CD14-positive monocyte (primary cell): ENCODE measurements around the gene CHST3. TPM values are rescaled to one million over a fixed set of nuclear protein-coding genes. Genes with fewer than 3 reads are reported as not detected.

Experiments
- DNase-seq, 3 donors: peaks; one replicate each; pipeline ENCODE4 v3.0.0-alpha.2; 2011 to 2022
- H2AFZ ChIP-seq: 2 replicates; pipeline ENCODE4 v1.6.0; 2012; ENCODE audit warnings: mild to moderate bottlenecking, low read depth, low read length, inconsistent platforms; ENCODE audit not compliant: insufficient read depth, poor library complexity, severe bottlenecking
- H3K27ac ChIP-seq, 2 donors: 1 replicate in 1 of 2; 2 replicates in 1 of 2; pipeline ENCODE4 v1.5.1; 2012 to 2013; ENCODE audit warnings: low read length in 2 of 2, control low read depth in 1 of 2, inconsistent platforms in 1 of 2, low read depth in 1 of 2, mild to moderate bottlenecking in 1 of 2
- H3K27me3 ChIP-seq, 2 donors: one replicate each; pipeline versions ENCODE4 v1.6.0 to v1.6.1; 2011 to 2013; ENCODE audit warnings: low read length in 2 of 2; ENCODE audit not compliant: control insufficient read depth in 2 of 2, insufficient read depth in 2 of 2
- H3K36me3 ChIP-seq, 2 donors: replicated peaks in 1 of 2; 1 replicate in 1 of 2; 2 replicates in 1 of 2; pipeline versions ENCODE4 v1.5.1 to v1.6.1; 2012 to 2013; ENCODE audit warnings: low read length in 2 of 2, control low read depth in 1 of 2, inconsistent platforms in 1 of 2, mild to moderate bottlenecking in 1 of 2; ENCODE audit not compliant: insufficient read depth in 2 of 2, control insufficient read depth in 1 of 2
- H3K4me1 ChIP-seq, 2 donors: 1 replicate in 1 of 2; 2 replicates in 1 of 2; pipeline versions ENCODE4 v1.5.1 to v1.6.1; 2012 to 2013; ENCODE audit warnings: low read length in 2 of 2, control low read depth in 1 of 2, inconsistent platforms in 1 of 2, mild to moderate bottlenecking in 1 of 2, moderate library complexity in 1 of 2; ENCODE audit not compliant: insufficient read depth in 2 of 2, control insufficient read depth in 1 of 2
- H3K4me2 ChIP-seq: replicated peaks from 2 replicates; pipeline ENCODE3; 2012; ENCODE audit warnings: low read length, moderate library complexity, mild to moderate bottlenecking; ENCODE audit not compliant: poor library complexity, severe bottlenecking; ENCODE audit errors: extremely low read depth
- H3K4me3 ChIP-seq, 3 experiments: fragments of 200-600 bp in 1 of 3; sonication (generic) in 1 of 3; replicated peaks in 1 of 3; 1 replicate in 2 of 3; 2 replicates in 1 of 3; pipeline ENCODE4 v1.5.1; 2011 to 2013; ENCODE audit warnings: low read length in 3 of 3, mild to moderate bottlenecking in 3 of 3, control low read depth in 2 of 3, low read depth in 2 of 3, inconsistent platforms in 1 of 3, moderate library complexity in 1 of 3
- H3K79me2 ChIP-seq: 2 replicates; pipeline ENCODE4 v1.6.0; 2012; ENCODE audit warnings: mild to moderate bottlenecking, control low read depth, inconsistent platforms, low read length, moderate library complexity; ENCODE audit not compliant: insufficient read depth
- H3K9ac ChIP-seq: 2 replicates; pipeline ENCODE4 v1.6.0; 2017; ENCODE audit warnings: low read length, mild to moderate bottlenecking; ENCODE audit not compliant: insufficient read depth, poor library complexity, severe bottlenecking
- H3K9me3 ChIP-seq, 2 donors: replicated peaks in 1 of 2; 1 replicate in 1 of 2; 2 replicates in 1 of 2; pipeline versions ENCODE4 v1.5.1 to v1.6.1; 2012 to 2013; ENCODE audit warnings: low read length in 2 of 2, control low read depth in 1 of 2; ENCODE audit not compliant: control insufficient read depth in 1 of 2, insufficient read depth in 1 of 2
- H4K20me1 ChIP-seq: 2 replicates; pipeline ENCODE4 v1.6.0; 2012; ENCODE audit warnings: mild to moderate bottlenecking, low read length, control low read depth, moderate library complexity; ENCODE audit not compliant: insufficient read depth
- H3K27ac Mint-ChIP-seq, 7 donors: one replicate each; pipeline ENCODE4 v1.8.0; 2020; ENCODE audit warnings: mild to moderate bottlenecking in 7 of 7, mixed read lengths in 7 of 7, moderate library complexity in 6 of 7, inconsistent platforms in 2 of 7
- H3K27me3 Mint-ChIP-seq, 3 donors: one replicate each; pipeline ENCODE4 v1.8.0; 2021 to 2022; ENCODE audit warnings: low read depth in 3 of 3, mild to moderate bottlenecking in 3 of 3, mixed read lengths in 3 of 3, moderate library complexity in 3 of 3, inconsistent platforms in 1 of 3
- H3K36me3 Mint-ChIP-seq, 2 donors: one replicate each; pipeline ENCODE4 v1.8.0; 2020; ENCODE audit warnings: mixed read lengths in 2 of 2, inconsistent platforms in 1 of 2, mild to moderate bottlenecking in 1 of 2
- H3K4me1 Mint-ChIP-seq: one replicate; pipeline ENCODE4 v1.8.0; 2020; ENCODE audit warnings: mild to moderate bottlenecking, mixed read lengths
- H3K4me3 Mint-ChIP-seq, 2 donors: one replicate each; pipeline ENCODE4 v1.8.0; 2020; ENCODE audit warnings: mild to moderate bottlenecking in 2 of 2, mixed read lengths in 2 of 2, moderate library complexity in 1 of 2
- H3K9me3 Mint-ChIP-seq, 7 donors: one replicate each; pipeline ENCODE4 v1.8.0; 2020 to 2022; ENCODE audit warnings: mixed read lengths in 7 of 7, mild to moderate bottlenecking in 6 of 7, moderate library complexity in 6 of 7, inconsistent platforms in 2 of 7
- WGBS: methylation state at CpG from one replicate; pipeline ENCODE4 v1.1.5; 2013; ENCODE audit warnings: missing lambda C conversion rate; ENCODE audit not compliant: insufficient coverage; 5-methylcytosine and 5-hydroxymethylcytosine counted together
- intact Hi-C, 2 donors: fragments of 100-400 bp; cut with micrococcal nuclease; formaldehyde crosslinking; loops; one replicate each; pipeline versions ENCODE4 v1.15.0 to v1.15.1; 2023
- polyA plus RNA-seq, 3 donors: library from polyadenylated mRNA; depleted of rRNA in 1 of 3; unstranded in 2 of 3; stranded (reverse) in 1 of 3; fragments of 300-500 nt in 2 of 3; fragments of >200 nt in 1 of 3; fragmentation: Illumina TruSeq in 2 of 3; gene quantifications; 1 replicate in 2 of 3; 2 replicates in 1 of 3; pipeline ENCODE4 v1.2.3, GENCODE V29; 2012 to 2021
- TF ChIP-seq, protein P1 (sequence below): fragments of 200-600 bp; IDR thresholded peaks from one replicate; pipeline ENCODE4 v1.8.0; 2022; ENCODE audit warnings: antibody characterized with exemption, mild to moderate bottlenecking

CHST3 gene
- polyA plus RNA-seq, 3 donors, result not detected

DNA sequence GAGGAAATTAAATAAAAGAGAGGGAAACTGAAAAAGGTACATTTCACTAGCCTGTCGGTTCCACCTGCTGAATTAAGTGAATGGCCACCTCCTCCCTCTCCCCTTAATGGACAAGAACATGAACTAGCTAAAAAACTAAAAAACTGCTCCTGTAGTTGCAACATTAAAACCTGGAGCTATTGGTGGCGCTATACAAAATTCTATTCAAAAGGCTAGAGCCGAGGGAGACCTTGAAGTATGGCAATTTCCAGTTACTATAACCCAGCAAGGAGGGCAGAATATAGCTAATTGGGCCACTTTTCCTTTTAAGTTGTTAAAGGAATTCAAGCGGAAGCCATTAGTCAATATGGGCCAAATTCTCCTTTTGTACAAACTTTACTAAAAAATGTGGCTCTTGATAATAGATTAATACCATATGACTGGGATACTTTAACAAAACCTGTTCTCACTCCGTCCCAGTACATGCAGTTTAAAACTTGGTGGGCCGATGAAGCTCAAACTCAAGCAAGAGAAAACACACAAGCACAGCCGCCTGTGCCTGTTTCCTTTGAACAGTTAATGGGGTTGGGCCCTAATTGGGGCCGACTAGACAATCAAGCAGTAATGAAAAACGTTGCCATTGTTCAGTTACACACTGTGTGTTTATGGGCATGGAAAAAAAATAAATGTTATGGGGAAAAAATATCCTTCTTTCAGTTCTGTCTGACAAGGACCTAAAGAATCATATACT, 6.5 kb upstream of the CHST3 start:
- H3K4me3 ChIP-seq, result no peak overlapping the region
- H3K27ac Mint-ChIP-seq, result no peak overlapping the region
- H3K27ac ChIP-seq, result no peak overlapping the region
- H3K27me3 Mint-ChIP-seq, result peaks cover 29 to 37% (median 33%) of the 10 kb centered on the region in 3 donors
- H3K9ac ChIP-seq, result no peak overlapping the region
- H3K4me1 Mint-ChIP-seq, result no peaks in the 10 kb centered on the region
- 85% methylated on average over 4 of the region's 9 CpGs for WGBS
- DNase-seq, result no peak
- H2AFZ ChIP-seq, result no peak overlapping the region
- H3K27me3 ChIP-seq, result peaks cover 22 to 37% of the 10 kb centered on the region in 2 donors
- H4K20me1 ChIP-seq, result no peaks in the 10 kb centered on the region
- intact Hi-C loops, result no loop called here
- peaks cover 4 to 28% (median 14%) of the 10 kb centered on the region in 7 donors for H3K9me3 Mint-ChIP-seq
- TF ChIP-seq, protein P1, sequence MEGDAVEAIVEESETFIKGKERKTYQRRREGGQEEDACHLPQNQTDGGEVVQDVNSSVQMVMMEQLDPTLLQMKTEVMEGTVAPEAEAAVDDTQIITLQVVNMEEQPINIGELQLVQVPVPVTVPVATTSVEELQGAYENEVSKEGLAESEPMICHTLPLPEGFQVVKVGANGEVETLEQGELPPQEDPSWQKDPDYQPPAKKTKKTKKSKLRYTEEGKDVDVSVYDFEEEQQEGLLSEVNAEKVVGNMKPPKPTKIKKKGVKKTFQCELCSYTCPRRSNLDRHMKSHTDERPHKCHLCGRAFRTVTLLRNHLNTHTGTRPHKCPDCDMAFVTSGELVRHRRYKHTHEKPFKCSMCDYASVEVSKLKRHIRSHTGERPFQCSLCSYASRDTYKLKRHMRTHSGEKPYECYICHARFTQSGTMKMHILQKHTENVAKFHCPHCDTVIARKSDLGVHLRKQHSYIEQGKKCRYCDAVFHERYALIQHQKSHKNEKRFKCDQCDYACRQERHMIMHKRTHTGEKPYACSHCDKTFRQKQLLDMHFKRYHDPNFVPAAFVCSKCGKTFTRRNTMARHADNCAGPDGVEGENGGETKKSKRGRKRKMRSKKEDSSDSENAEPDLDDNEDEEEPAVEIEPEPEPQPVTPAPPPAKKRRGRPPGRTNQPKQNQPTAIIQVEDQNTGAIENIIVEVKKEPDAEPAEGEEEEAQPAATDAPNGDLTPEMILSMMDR, result no peak
- no peaks in the 10 kb centered on the region for H3K36me3 ChIP-seq
- peaks cover 0 to 4% of the 10 kb centered on the region in 2 donors for H3K36me3 Mint-ChIP-seq
- no peaks in the 10 kb centered on the region for H3K79me2 ChIP-seq
- no peaks in the 10 kb centered on the region for H3K4me1 ChIP-seq
- no peak overlapping the region for H3K4me2 ChIP-seq
- H3K4me3 Mint-ChIP-seq, result no peak overlapping the region
- peaks cover 19 to 38% of the 10 kb centered on the region in 2 donors for H3K9me3 ChIP-seq

DNA sequence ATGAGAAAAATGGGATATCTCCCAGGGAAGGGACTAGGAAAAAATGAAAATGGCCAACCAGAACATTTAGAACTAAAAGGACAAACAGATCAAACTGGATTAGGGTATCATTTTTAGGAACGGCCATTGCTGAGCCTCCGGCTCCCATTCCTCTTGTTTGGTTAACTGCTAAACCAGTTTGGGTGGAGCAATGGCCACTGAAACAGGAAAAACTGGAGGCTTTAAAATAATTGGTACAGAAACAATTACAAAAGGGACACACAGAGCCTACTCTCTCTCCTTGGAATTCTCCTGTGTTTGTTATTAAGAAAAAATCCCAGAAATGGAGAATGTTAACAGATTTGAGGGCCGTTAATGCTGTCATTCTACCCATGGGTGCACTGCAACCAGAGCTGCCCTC, 4.7 kb upstream of the CHST3 start:
- WGBS, result no CpG with 5 or more reads among the region's 3 CpGs
- Histone ChIP-seq H3K36me3 (no peaks in the 10 kb centered on the region), H3K9me3 (peaks cover 12 to 30% of the 10 kb centered on the region in 2 donors), H3K9ac (no peak overlapping the region), H3K4me3 (no peak overlapping the region), H4K20me1 (no peaks in the 10 kb centered on the region), H3K4me2 (no peak overlapping the region), H3K79me2 (no peaks in the 10 kb centered on the region), H2AFZ (no peak overlapping the region), H3K4me1 (peaks cover 3 to 4% of the 10 kb centered on the region in 2 donors), H3K27ac (no peak overlapping the region), H3K27me3 (peaks cover 34 to 52% of the 10 kb centered on the region in 2 donors)
- Mint-ChIP-seq H3K9me3 (peaks cover 4 to 31% (median 21%) of the 10 kb centered on the region in 7 donors), H3K4me3 (no peak overlapping the region), H3K27ac (no peak overlapping the region), H3K4me1 (peaks cover 3% of the 10 kb centered on the region), H3K27me3 (peaks cover 40 to 55% (median 49%) of the 10 kb centered on the region in 3 donors), H3K36me3 (peaks cover 0 to 4% of the 10 kb centered on the region in 2 donors)
- TF ChIP-seq, protein P1, result no peak
- DNase-seq, result no peak
- intact Hi-C loops, result no loop called here
